GM12878 (cell line): ENCODE results near the gene MAP4K1. TPM values are rescaled to one million over a fixed set of nuclear protein-coding genes. Genes with fewer than 3 reads are reported as not detected.

Source experiments
- ATAC-seq: fragments of 200-7000 bp; cut with Tn5 transposase; 3 replicates; pipeline ENCODE4 v1.9.1; 2020; ENCODE audit warnings: mild to moderate bottlenecking, moderate library complexity
- BruUV-seq: library from RNA; stranded (reverse); fragments of 400-500 nt; replicated peaks from 2 replicates; lab custom pipeline; 2021; lab: Mats Ljungman, UMichigan
- CTCF ChIA-PET: fragments of 300-600 bp; sonication (Branson Sonifier 250); formaldehyde crosslinking; extraction: SDS; loops from one replicate; lab custom pipeline; 2021; ENCODE audit warnings: inconsistent platforms; lab: Yijun Ruan, JAX
- POLR2A ChIA-PET: fragments of 350-600 bp; formaldehyde crosslinking; extraction: SDS; loops from one replicate; lab custom pipeline; 2021; ENCODE audit warnings: inconsistent platforms; lab: Charles Lee
- RAD21 ChIA-PET: fragments of 300-600 bp; sonication (Branson Sonifier 250); formaldehyde crosslinking; loops from one replicate; lab custom pipeline; 2023; ENCODE audit warnings: antibody characterized with exemption; ENCODE audit not compliant: unreplicated experiment; lab: Charles Lee
- SMC1A ChIA-PET: fragments of 300-600 bp; sonication (Branson Sonifier 250); formaldehyde crosslinking; loops from one replicate; lab custom pipeline; 2023; ENCODE audit not compliant: unreplicated experiment, uncharacterized antibody; lab: Charles Lee
- DNase-seq: peaks from one replicate; pipeline ENCODE4 v3.0.0-alpha.2; 2011; ENCODE audit warnings: low read depth, low spot score
- FAIRE-seq: peaks from 3 replicates; lab custom pipeline; 2011; peaks lifted over from hg19 to GRCh38; lab: Jason Lieb, UNC
- H2AFZ ChIP-seq: 2 replicates; pipeline ENCODE4 v1.6.0; 2011; ENCODE audit warnings: low read depth, low read length, control low read depth; ENCODE audit not compliant: control insufficient read depth
- H3K27ac ChIP-seq: 2 replicates; pipeline ENCODE4 v1.5.1; 2011; ENCODE audit warnings: control low read depth; ENCODE audit not compliant: control insufficient read depth, insufficient read depth
- H3K27me3 ChIP-seq, 2 experiments: replicated peaks in 1 of 2; 2 replicates each; pipeline versions ENCODE4 v1.6.0 to v1.6.1; 2011; ENCODE audit warnings: low read length in 1 of 2; ENCODE audit not compliant: control insufficient read depth in 2 of 2, insufficient read depth in 2 of 2
- H3K36me3 ChIP-seq, 2 experiments: 2 replicates each; pipeline ENCODE4 v1.5.1; 2011; ENCODE audit warnings: low read length in 1 of 2; ENCODE audit not compliant: control insufficient read depth in 2 of 2, insufficient read depth in 2 of 2
- H3K4me1 ChIP-seq: 2 replicates; pipeline ENCODE4 v1.6.1; 2011; ENCODE audit warnings: mild to moderate bottlenecking, low read length, moderate library complexity, mixed read lengths; ENCODE audit not compliant: control insufficient read depth, insufficient read depth
- H3K4me2 ChIP-seq: 2 replicates; pipeline ENCODE4 v1.6.0; 2011; ENCODE audit warnings: control low read depth; ENCODE audit not compliant: control insufficient read depth, insufficient read depth
- H3K4me3 ChIP-seq: fragments of 200-600 bp; sonication (generic); 2 replicates; pipeline ENCODE4 v1.5.1; 2016
- H3K79me2 ChIP-seq: 2 replicates; pipeline ENCODE4 v1.6.0; 2011; ENCODE audit warnings: low read length; ENCODE audit not compliant: control insufficient read depth, insufficient read depth
- H3K9ac ChIP-seq: 2 replicates; pipeline ENCODE4 v1.8.0; 2011; ENCODE audit warnings: low read length, control low read depth, mixed read lengths; ENCODE audit not compliant: control insufficient read depth, insufficient read depth
- H3K9me3 ChIP-seq: replicated peaks from 3 replicates; pipeline ENCODE4 v1.5.1; 2011; ENCODE audit warnings: mild to moderate bottlenecking, low read length; ENCODE audit not compliant: control insufficient read depth, insufficient read depth
- H4K20me1 ChIP-seq: 2 replicates; pipeline ENCODE4 v1.6.0; 2011; ENCODE audit not compliant: control insufficient read depth, insufficient read depth
- CHD2 ChIP-seq: IDR thresholded peaks from 2 replicates; pipeline ENCODE4 v1.6.1; 2011; ENCODE audit warnings: low read depth, low read length, improper control_type of control experiment, borderline replicate concordance
- IKZF1 ChIP-seq: fragments of 450-650 bp; conservative IDR thresholded peaks from 2 replicates; pipeline ENCODE4 v1.6.1; 2017; ENCODE audit warnings: antibody characterized with exemption, mild to moderate bottlenecking
- RB1 ChIP-seq: fragments of 450-650 bp; formaldehyde crosslinking; IDR thresholded peaks from 2 replicates; pipeline ENCODE4 v1.6.1; 2017; ENCODE audit warnings: mild to moderate bottlenecking, borderline replicate concordance
- SIX5 ChIP-seq: IDR thresholded peaks from 2 replicates; pipeline ENCODE4 v1.6.1; 2011; ENCODE audit warnings: mild to moderate bottlenecking, low read depth, low read length, moderate library complexity; ENCODE audit not compliant: severe bottlenecking
- SMAD5 ChIP-seq: IDR thresholded peaks from 2 replicates; pipeline ENCODE4 v1.6.1; 2016; ENCODE audit warnings: antibody characterized with exemption, low read depth
- WGBS: methylation state at CpG from one replicate; pipeline ENCODE4 v1.1.6; 2016; ENCODE audit warnings: low lambda C conversion rate; ENCODE audit not compliant: insufficient replicate concordance, insufficient coverage; ENCODE audit errors: missing lambda C conversion rate; 5-methylcytosine and 5-hydroxymethylcytosine counted together
- in situ Hi-C: fragments of 300-500 bp; cut with MboI; formaldehyde crosslinking; loops from 9 replicates; pipeline ENCODE4 v1.14.3; 2018; ENCODE audit warnings: mixed read lengths
- intact Hi-C: fragments of 100-400 bp; cut with micrococcal nuclease; formaldehyde crosslinking; loops from one replicate; pipeline ENCODE4 v1.14.2; 2022; ENCODE audit not compliant: unreplicated experiment
- polyA plus RNA-seq, 11 experiments: library from polyadenylated mRNA; depleted of rRNA in 4 of 11; unstranded in 6 of 11; stranded (reverse) in 5 of 11; fragments of >200 nt; fragmentation: Nextera tagmentation in 4 of 11; fragmentation: Illumina TruSeq in 1 of 11; extraction: Ambion mirVana in 4 of 11; extraction: Trizol in 1 of 11; gene quantifications; 1 replicate in 1 of 11; 2 replicates in 10 of 11; pipeline versions ENCODE4 v1.2.1 to v1.2.3, GENCODE V29; 2011 to 2016; ENCODE audit warnings: inconsistent platforms in 2 of 11, missing spikeins in 2 of 11, low read depth in 1 of 11
- total RNA-seq, 4 experiments: library from RNA; depleted of rRNA in 3 of 4; stranded (reverse); fragments of >200 nt in 3 of 4; fragmentation: Illumina TruSeq in 1 of 4; extraction: Trizol in 1 of 4; gene quantifications; 2 replicates each; pipeline versions ENCODE4 v1.2.1 to v1.2.3, GENCODE V29; 2013 to 2021
- TF ChIP-seq, protein P1 (sequence below): IDR thresholded peaks from 2 replicates; pipeline ENCODE4 v1.6.1; 2012; ENCODE audit warnings: mild to moderate bottlenecking, low read depth, low read length

Gene MAP4K1
- total and polyA plus RNA-seq, 10 of the 15 experiments (the other 5 are each of a cell fraction or from before 2014, with no cell fraction given) = 39.2 to 306 (median 140) TPM

DNA sequence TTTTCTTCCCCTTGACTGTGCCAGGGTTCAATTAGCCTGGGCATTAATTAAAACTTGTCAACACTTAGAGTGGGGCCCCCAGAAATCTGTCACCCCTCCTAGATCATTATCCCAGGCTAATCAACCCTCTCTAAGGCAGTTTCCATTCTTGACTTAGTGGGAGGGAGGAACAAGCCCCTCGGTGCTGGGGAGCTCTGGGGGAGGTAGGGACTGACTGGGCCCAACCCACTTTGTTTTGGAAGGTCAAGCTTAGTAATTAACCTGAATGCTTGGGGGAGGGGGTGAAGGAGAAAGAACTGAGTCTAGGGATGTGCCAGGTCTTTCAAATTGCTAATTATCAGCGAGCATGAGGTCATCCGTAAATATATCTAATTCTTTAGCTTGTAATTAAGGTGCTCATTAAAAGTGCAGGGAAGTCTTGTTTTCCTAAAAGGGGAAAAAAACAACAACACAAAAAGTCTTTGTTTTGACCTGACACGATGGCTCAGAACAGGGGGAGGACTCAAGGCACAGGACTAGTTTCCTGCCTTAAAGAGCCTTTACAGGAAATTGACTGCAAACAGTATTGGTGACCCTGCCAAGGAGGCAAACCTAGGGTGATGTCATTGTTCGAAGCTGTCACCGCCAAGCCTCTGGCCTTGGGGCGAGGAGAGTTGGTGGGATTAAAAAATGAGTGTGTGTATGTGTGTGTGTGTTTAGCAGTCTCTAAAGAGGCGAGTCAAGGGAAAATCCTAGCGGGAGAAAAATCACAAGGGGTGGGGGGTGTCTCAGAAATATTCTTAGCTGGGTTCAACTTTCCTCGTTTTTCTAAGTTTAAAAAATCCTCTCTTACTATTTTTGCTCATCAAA lies 49.1 kb upstream of the MAP4K1 start (continued):
- TF ChIP-seq, protein P1, sequence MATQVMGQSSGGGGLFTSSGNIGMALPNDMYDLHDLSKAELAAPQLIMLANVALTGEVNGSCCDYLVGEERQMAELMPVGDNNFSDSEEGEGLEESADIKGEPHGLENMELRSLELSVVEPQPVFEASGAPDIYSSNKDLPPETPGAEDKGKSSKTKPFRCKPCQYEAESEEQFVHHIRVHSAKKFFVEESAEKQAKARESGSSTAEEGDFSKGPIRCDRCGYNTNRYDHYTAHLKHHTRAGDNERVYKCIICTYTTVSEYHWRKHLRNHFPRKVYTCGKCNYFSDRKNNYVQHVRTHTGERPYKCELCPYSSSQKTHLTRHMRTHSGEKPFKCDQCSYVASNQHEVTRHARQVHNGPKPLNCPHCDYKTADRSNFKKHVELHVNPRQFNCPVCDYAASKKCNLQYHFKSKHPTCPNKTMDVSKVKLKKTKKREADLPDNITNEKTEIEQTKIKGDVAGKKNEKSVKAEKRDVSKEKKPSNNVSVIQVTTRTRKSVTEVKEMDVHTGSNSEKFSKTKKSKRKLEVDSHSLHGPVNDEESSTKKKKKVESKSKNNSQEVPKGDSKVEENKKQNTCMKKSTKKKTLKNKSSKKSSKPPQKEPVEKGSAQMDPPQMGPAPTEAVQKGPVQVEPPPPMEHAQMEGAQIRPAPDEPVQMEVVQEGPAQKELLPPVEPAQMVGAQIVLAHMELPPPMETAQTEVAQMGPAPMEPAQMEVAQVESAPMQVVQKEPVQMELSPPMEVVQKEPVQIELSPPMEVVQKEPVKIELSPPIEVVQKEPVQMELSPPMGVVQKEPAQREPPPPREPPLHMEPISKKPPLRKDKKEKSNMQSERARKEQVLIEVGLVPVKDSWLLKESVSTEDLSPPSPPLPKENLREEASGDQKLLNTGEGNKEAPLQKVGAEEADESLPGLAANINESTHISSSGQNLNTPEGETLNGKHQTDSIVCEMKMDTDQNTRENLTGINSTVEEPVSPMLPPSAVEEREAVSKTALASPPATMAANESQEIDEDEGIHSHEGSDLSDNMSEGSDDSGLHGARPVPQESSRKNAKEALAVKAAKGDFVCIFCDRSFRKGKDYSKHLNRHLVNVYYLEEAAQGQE = no peak

DNA sequence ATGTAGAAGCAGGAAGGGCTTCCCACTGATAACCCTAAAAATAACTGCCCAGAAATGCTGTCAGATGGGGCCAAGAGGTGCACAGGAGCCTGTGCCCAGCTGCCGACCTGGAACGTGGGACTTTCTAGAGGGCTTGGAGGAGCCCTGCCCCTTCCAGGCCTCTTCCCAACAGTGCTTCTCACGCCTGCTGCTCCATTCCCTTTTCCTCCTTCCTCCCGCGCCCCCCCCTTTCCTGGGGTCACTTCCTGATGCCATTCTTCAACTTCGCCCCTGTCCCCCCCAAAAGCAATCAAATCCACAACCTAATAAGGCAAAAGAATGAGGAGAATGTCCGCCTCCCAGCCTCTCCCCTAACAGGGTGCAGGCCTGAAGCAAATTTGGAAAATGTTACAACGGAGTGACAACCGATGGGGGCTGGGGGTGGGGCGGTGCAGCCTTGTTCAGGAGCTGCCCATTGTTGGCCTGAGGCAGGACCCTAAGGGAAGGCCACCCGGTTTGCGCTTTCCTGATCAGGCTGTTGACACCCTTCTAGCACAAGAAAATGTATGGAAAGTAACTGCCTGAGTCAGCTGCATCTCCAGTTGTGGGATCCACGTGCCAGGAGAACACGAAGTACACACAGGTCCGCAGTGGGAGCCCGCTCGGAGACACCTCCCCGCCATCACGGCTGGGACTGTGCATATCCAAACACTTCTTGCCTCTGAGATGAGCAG lies 48.4 kb upstream of the MAP4K1 start:
- FAIRE-seq (no peak), DNase-seq (no peak), ATAC-seq (no peak)
- Histone ChIP-seq H3K27me3 (no peaks in the 10 kb centered on the region), H3K4me3 (no peak overlapping the region), H3K27ac (peak overlapping the region; percentile 55; the same call in 1 of the 2 replicates), H3K4me1 (peaks cover 52% of the 10 kb centered on the region), H3K9me3 (no peaks in the 10 kb centered on the region), H3K4me2 (no peak overlapping the region; the same call in 1 of the 2 replicates), H4K20me1 (no peaks in the 10 kb centered on the region; the same call in 1 of the 2 replicates)
- SMC1A ChIA-PET = no interaction called here
- CTCF ChIA-PET = interaction anchor here (0.6 to 1.2 kb wide), 2 partner anchors 30 to 436 kb away, joined by 3 to 5 read pairs; no protein-coding TSS in a partner anchor
- WGBS = 91% methylated on average over 16 of the region's 19 CpGs
- RAD21 ChIA-PET = no interaction called here
- TF ChIP-seq RB1 (no peak), CHD2 (no peak), IKZF1 (no peak), SMAD5 (no peak), SIX5 (no peak)
- TF ChIP-seq, all 136 proteins: peak for 0
- H3K36me3 ChIP-seq = peaks cover 4 to 9% of the 10 kb centered on the region in 2 experiments
- POLR2A ChIA-PET = interaction anchor here (0.6 kb wide), 2 partner anchors 25 to 183 kb away, joined by 3 read pairs; no protein-coding TSS in a partner anchor
- in situ Hi-C loops = no loop called here
- H3K9ac ChIP-seq = no peak overlapping the region
- BruUV-seq = TSS peak; percentile 17
- H2AFZ ChIP-seq = no peak overlapping the region
- H3K79me2 ChIP-seq = peaks cover 79% of the 10 kb centered on the region
- intact Hi-C loops = no loop called here
